HG03565 (cell line): ENCODE data around the gene EML4.

ENCODE experiments used
- ATAC-seq: cut with Tn5 transposase; IDR thresholded peaks from one replicate; pipeline ENCODE4 v1.9.1; 2021; ENCODE audit warnings: mild to moderate bottlenecking, moderate library complexity; ENCODE audit not compliant: unreplicated experiment

Gene EML4

DNA sequence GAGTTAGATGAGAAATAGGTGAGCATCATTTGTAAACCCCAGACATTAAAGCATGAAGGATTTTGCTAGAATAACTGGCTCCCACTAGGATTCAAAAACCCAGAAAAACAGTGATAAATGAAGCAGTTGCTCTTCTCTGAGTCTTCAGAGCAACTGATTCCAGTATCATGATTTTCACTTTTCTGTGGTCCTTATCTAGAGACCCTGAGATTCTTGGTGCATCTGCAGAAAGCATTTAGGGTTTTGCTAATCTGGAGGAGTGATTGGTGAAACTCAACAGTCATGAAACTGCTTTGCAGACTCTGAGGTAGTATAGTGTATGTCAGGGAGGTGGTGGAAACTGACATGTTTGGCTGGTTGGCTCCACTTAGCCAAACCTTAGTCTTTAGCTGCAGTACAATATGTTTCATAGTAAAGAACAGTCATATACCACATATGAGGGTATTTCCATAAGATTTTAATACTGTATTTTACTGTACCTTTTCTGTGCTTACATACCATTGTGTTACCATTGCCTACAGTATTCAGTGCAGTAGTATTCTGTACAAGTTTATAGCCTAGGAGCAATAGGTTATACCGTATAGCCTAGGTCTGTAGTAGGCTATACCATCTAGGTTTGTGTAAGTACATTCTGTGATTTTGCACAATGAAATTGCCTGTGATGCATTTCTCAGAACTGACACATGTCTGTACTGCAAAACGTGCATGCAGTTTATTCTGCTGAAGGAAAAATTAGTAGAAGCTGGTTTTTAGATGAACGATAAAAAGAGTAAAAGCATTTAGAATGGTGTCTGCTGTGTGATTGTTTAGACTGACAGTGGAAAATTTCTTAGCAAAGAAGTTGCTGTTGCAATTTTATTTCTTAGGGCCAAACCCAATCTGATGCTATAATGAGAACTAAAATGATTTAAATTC is 23.8 kb downstream of the EML4 start:
- peak; percentile 73 for ATAC-seq

DNA sequence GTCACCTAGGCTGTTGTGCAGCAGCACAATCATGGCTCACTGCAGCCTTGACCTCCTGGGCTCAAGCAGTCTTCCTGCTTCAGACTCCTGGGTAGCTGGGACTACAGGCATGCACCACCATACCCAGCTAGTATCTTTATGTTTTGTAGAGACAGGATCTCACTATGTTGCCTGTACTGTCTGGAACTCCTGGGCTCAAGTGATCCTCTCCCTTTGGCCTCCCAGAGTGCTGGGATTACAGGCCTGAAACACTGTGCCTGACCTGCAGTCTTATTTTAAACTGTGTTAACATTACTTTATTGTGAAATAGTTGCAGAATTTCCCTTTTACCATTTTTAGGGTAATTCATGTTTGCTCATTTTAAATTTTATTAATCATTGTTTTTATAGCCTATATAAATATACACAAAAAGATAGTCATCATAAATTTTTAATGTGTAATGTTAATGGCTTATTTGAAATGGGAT is 24.6 kb downstream of the EML4 start:
- no peak for ATAC-seq

GRCh38 chr2:42194428-42194827 is 25.3 kb downstream of the EML4 start:
- ATAC-seq: no peak

- no peak for ATAC-seq
These were observed 26.4 kb downstream of the EML4 start for GRCh38 chr2:42195559-42195958.

- ATAC-seq: no peak
These were observed 26.9 kb downstream of the EML4 start for GRCh38 chr2:42196070-42196402.

GRCh38 chr2:42196403-42197267 is 27.5 kb downstream of the EML4 start:
- ATAC-seq: no peak

GRCh38 chr2:42197792-42198191 is 28.6 kb downstream of the EML4 start:
- ATAC-seq: no peak

DNA sequence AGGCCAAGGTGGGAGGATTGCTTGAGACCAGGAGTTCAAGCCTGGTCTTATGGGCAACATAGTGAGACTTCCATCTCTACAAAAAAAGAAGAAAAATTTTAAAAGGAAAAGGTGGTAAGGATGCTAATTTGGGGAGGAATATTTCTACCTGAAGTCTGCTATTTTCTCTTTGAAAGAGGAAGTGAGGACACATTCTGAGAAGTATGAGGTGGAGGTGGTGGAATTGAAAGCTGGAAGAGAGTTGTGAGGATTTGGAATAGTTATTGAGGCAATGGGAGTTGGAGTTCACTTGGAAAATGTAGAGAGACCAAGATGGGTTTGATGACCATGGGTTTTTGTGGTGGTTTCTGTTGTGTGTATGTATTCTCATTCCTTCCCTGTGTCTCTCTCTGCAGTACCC is 29.3 kb downstream of the EML4 start:
- ATAC-seq: no peak

GRCh38 chr2:42199002-42199401 is 29.8 kb downstream of the EML4 start:
- no peak for ATAC-seq

- ATAC-seq: no peak
These were observed 30.5 kb downstream of the EML4 start for GRCh38 chr2:42199626-42200025.

DNA sequence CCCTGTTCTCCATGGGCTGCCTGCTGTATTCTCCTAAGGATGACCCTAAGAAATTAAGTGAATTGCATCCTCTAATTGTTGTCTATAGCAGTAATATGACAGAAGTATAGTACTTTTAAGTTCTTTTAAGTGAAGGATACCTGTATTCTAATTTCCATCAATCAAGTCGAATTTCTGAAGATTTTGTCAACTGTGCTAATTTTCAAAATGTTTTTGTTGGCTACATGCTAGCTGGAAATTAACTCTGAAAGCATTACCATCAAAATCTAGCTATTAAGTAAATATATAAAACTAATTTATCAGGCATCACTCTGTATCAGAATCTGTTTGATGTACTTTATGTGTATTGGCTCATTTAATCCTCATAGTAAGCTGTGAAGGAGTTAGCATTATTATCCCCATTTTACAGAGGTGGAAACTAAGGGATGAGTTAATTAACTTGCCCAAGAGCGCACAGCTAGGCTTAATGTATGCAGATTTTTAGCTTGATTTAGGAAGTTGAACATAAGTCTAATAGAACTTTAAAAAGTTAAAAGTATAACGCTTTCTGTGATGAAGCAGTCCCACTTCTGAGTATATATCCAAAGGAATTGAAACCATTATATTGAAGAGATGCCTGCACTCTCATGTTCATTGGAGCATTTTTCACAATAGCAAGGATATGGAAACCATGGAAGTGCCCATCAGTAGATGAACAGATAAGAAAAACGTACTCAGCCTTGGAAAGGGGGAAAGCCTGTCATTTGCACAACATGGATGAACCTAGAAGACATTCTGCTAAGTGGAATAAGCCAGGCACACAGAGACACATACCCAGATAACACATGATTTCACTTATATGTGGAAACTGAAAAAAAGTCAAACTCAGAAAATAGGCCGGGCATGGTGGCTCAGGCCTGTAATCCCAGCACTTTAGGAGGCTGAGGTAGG is 32.0 kb downstream of the EML4 start:
- no peak for ATAC-seq

- no peak for ATAC-seq
These were observed 33.5 kb downstream of the EML4 start for GRCh38 chr2:42202634-42203008.

DNA sequence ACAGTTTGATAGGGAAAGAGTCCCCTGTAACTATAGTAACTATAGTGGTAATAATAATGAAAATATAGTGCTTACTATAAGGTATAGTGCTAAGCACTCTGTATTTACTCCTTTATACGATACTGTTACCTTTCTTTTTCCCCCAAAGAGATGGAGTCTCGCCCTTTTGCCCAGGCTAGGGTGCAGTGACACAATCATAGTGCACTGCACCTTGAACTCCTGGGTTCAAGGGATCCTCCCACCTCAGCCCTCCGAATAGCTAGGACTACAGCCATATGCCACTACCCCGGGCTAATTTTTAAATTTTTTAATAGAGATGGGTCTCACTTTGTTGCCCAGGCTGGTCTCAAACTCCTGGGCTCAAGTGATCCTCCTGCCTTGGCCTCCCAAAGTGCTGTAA is 34.6 kb downstream of the EML4 start:
- no peak for ATAC-seq

DNA sequence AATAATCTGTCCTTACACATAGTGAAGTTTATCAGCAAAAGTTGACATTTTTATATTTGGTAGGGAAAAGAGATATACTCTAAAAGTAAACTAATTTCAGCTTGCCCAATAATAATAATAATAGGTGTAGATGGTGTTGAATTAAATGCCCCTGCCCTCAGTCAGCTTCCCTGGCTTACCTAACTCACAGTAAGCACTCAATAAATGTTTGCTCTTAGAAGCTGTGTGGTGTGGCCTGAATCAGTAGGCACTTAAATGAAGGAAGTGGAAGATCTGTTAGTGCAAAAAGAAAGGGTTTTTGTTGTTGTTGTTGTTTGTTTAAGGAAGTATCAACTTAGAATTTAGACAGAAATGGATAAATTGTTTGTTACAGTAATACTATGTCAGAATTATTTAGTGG is 36.2 kb downstream of the EML4 start:
- ATAC-seq: no peak

GRCh38 chr2:42207826-42208225 is 38.7 kb downstream of the EML4 start:
- peak; percentile 45 for ATAC-seq

DNA sequence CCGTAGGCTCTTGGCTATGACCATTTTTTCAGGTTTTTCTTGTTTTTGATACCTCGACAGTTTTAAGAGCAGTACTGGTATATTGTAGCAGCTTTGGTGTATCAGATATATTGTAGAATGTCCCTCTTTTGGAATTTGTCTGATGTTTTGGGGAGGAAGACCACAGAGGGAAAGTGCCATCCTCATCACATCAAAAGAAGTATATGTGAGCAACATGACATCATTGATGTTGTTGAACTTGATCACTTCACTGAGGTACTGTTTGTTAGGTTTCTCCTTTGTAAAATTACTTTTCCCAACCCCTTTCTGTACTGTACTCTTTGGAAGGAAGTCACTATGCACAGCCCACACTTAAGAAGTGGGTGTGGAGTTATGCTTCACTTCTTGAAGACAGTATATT is 41.0 kb downstream of the EML4 start:
- no peak for ATAC-seq

DNA sequence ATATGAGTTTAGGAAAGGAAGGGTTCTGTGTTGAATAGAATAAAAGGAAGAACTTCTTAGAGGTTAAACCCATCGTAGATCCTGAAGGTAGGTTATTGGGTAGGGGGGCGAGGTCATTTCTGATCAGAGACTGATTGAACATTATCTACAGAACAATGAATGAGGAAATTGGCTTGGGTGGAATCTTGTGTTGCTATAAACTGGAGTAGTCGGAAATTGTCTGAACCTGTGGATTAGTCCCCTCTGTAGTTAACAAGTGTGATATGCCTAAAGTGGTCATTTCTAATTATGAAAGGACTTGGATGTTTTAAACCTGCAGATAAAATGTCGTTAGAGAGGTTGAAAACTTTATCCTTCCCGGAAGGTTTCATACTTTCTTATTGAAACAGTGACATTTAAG is 42.1 kb downstream of the EML4 start:
- ATAC-seq: no peak

GRCh38 chr2:42214669-42215068 is 45.5 kb downstream of the EML4 start:
- no peak for ATAC-seq

GRCh38 chr2:42216694-42217093 is 47.5 kb downstream of the EML4 start:
- ATAC-seq: no peak

GRCh38 chr2:42217307-42217706 is 48.2 kb downstream of the EML4 start:
- ATAC-seq: no peak

DNA sequence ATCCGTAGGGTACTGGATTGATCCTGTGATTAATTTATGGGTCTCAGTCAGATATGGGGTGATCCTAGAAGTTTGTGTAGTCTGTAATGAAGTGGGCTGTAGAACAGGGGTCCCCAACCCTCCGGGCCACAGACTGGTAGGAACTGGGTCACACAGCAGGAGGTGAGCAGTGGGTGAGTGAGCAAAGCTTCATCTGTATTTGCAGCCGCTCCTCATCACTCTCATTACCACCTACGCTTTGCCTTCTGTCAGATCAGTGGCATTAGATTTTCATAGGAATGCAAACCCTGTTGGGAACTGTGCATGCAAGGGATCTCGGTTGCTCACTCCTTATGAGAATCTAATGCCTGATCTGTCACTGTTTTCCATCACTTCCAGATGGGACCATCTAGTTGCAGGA is 48.8 kb downstream of the EML4 start:
- no peak for ATAC-seq
